IPS-18c (cell line): Measurements from ENCODE around the gene GSG1L2.
"Not testable (repeated sequence)": the region's sequence is repeated elsewhere in the genome, so short reads cannot be mapped to it uniquely, and the experiment has no call there.

ENCODE experiments used
- H3K4me3 ChIP-seq: 2 replicates; pipeline ENCODE4 v1.7.0; 2013; ENCODE audit warnings: low read depth, mild to moderate bottlenecking, low read length, moderate library complexity; ENCODE audit not compliant: insufficient read depth
- H3K9me3 ChIP-seq: one replicate; pipeline ENCODE4 v1.6.1; 2013; ENCODE audit warnings: mild to moderate bottlenecking, low read length, moderate library complexity; ENCODE audit not compliant: control insufficient read depth, insufficient read depth

Gene GSG1L2

DNA sequence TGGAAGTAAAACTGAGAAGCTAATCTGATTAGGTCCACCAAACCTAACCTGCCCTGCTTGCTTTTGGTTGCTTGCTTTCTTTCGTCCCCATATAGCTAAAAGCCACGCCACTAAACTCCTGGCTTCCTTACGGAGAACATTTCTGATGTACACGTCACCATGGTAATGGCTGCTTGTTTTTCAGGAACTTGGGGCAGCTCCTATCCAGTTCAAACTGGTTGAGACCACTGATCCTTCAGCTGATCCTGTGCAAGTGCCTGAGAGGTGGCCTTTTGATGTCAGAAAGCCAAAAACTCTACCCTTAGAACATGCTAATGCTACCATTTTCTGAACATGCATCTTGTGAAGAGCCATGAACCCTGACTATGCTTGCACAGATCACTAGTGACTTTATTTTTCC lies 16.1 kb downstream of the GSG1L2 start:
- no peaks in the 10 kb centered on the region for H3K9me3 ChIP-seq
- no peak overlapping the region for H3K4me3 ChIP-seq

DNA sequence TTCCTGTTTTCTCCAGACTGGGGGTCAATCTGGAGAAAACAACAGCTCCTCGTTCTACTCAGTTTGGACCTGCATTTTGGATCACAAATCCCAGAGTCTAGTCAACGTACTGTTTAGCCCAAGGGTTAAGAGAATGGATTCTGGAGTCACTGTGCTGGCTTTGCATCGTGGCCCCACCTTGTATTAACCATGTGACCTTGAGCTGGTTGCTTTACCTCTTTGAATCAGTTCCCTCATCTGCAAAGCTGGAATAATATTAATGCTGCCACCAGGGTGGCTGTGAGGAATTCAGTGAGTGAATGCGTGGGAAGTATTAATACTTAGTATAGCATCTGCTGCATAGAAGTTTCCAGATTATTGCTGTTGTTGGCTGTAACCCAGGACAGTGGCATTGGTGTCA lies 19.2 kb downstream of the GSG1L2 start:
- no peak overlapping the region for H3K4me3 ChIP-seq
- no peaks in the 10 kb centered on the region for H3K9me3 ChIP-seq

DNA sequence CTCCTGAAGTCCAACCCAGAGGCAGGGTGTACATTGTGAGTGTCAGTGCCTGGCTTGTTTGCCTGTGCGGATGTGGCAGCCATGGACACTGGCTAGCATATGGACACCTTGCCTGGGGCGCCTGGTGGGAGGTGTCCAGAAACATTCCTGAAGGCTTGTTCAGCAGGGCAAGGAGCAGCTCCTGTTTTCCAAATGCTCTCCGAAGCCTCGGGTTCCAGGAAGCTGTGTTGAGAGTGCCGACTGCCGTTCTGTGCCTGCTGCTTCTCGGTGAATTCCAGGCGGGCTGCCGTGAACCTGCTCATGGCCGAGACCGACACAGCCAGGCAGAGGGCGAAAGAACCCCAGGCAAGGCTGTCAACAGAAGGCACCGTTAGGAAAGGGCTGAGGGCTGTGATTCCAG lies 19.6 kb downstream of the GSG1L2 start:
- Histone ChIP-seq H3K9me3 (no peaks in the 10 kb centered on the region), H3K4me3 (no peak overlapping the region)

DNA sequence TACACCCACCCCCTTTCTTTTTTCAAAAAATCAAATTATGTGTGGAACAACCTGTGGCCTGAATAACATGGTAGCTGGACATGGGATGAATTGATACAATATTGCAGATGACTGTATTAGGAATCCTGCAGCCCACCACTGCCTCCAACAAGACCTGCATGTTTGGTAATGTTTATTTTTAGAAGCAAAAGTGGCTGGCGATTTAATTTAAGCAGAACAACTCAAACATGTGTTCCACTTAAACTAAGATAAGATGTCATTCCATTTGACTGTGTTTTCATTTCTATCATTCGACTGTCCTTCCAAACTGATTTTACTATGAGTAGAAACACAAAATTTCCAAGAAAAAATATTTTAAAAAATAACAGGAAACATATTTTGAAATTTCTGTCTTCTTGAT lies 20.4 kb downstream of the GSG1L2 start:
- Histone ChIP-seq H3K4me3 (no peak overlapping the region), H3K9me3 (no peaks in the 10 kb centered on the region)

DNA sequence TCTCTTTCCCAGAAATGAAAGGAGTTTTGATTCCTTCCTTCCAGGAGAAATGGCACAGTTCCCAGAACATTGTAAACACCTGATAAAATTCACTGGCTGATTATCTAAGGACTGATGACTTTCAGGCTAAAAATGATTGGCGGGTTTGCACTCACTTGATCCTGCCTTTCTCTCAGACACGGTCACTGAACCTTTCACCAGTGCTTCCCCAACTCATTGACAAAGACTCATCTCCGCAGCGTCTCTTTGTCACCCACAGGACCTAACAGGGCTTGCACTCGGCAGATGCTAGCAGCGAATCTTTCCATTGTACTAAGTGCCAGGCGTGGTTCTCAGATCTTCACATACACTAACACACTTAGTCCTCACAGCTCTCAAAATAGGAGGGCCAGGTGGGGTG lies 23.2 kb downstream of the GSG1L2 start:
- H3K9me3 ChIP-seq: no peaks in the 10 kb centered on the region

DNA sequence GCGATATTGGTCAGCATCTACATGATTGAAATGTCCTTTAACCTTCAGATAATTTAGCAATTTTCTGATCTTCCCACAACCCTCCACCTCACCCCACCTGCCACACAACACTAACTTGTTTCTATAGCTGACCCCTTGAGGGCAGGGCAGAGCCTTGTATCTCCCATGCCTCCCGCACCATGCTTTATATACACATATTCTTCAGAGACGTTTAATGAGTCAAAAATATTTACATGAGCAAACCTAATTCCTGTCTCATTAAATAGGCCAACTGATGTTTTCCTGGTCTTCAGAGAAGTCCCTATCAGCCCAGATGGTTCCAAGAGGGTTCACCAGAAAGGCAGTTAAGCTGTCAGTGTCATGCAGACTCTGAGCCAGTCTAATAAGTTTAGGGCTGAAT lies 23.9 kb downstream of the GSG1L2 start:
- no peak overlapping the region for H3K4me3 ChIP-seq

More for the DNA sequence above, 23.2 kb downstream of the GSG1L2 start:
- no peak overlapping the region for H3K4me3 ChIP-seq

DNA sequence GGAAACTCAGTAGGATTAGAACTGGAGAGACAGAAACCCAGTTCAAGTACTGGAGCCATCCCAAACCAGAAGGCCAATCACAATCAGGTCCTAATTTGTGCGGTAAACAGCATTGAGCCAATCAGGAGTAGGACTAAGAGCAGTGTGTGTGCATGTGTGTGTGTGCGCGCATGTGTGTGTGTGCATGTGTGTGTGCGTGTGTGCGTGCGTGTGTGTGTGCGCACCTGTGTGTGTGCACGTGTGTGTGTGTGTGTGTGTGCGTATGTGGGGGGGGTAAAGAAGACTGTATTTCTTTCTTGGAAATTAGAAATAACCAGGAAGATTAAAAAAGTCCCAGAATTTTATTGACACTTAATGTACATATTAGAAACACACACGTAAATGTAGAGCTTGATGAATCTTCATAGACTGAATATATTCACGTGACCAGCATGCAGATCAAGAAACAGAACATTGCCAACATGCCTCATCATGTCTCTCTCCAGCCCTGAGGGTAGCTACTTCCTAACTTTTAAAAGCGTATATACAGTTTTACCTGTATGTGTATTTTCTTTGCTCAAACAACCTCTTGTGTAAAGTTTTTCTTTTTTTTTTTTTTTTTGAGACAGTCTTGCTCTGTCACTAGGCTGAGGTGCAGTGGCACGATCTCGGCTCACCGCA lies 29.6 kb downstream of the GSG1L2 start:
- Histone ChIP-seq H3K4me3 (no peak overlapping the region), H3K9me3 (peaks cover 2% of the 10 kb centered on the region)

More for the DNA sequence above, 23.9 kb downstream of the GSG1L2 start:
- H3K9me3 ChIP-seq: no peaks in the 10 kb centered on the region

DNA sequence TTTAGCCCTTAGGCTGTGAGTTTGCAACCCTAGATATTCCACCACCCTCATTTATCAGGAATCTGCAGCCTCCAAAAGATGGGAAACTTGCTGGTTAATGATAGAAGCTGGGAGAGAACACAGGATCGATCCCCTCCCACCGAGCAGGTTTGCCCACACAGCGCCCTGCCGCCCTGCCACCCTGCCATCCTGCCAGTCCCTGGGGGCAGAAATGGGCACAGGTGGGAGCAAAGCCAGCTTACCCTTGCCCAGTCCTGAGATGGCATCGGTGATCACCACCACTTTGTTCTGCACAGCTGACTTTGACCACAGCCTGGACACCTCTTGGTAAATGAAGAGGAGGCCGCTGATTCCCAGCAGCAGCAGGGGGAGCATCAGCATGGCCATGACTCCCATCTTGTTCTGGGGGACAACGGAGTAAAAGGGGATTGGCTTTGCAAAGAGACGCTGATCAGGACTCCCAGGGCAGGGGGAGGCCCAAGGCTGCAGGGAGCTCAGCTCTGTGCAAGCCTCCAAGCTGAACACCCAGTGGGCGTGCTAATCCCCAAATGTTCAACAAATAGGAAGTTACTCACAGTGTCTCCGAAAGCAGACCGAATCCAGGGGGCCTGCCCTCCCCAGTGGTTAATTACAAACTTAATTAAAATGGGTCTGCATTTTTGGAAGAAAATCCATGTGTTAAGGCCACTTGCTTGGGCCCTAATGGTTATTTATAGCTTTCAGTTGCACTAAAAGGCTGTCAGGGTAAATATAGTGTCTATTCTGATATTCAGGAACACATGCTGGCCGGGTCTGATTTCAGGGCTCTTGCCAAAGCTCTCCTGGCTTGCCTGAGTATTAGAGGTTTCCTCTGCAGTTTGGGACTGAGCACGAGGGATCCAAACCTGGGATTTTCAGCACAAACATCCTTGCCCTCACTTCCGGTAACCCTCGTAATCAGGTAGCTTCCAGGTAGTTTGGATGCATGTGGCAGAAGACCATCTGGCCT lies 30.7 kb downstream of the GSG1L2 start, which contains the start of gene DHRS7C:
Gene DHRS7C (minus strand): TSS at position 704 of the 988 bp plus-strand sequence. CDS start 308 bp downstream, at position 396.
- Histone ChIP-seq H3K9me3 (peaks cover 2% of the 10 kb centered on the region), H3K4me3 (no peak within 1 kb of the TSS)

DNA sequence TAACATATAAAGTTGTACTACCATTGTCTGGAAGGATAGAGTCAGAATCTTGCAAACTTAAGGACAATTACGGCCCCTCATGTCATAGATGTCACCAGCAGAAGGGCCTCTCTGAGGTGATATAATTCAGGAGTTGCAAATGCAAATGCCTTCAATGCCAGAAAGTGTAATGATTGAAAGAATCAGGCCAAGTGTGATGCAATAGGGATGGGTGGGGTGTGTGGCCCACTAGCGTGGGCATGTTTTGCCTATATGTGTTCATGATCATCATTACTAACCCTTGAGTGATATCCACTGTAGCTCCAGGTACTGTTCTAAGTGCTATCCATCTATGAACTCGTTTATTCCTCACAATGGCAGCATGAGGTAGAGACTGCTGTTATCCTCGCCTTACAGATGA lies 31.6 kb downstream of the GSG1L2 start:
- H3K4me3 ChIP-seq: no peak overlapping the region
- H3K9me3 ChIP-seq: peaks cover 2% of the 10 kb centered on the region

DNA sequence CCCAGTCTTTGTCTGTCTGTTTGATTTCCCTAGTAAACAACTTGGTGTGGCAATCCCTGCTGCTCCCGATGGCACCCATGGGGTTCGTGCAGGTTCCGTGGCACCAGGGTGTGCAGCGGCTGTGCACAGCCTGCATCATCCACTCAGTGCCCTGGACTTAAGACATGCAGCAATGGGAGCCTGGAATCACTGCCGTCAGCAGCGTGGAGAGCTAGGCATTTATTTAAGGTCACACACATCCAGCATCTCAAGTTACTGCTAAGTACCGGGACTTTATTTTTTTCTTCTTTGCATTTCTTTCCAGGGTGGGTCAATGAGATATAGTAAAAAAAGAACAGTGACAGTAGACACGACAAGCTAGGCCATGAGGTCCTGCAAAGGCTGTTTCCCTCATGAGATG lies 33.3 kb downstream of the GSG1L2 start:
- Histone ChIP-seq H3K4me3 (no peak overlapping the region), H3K9me3 (peaks cover 2% of the 10 kb centered on the region)

DNA sequence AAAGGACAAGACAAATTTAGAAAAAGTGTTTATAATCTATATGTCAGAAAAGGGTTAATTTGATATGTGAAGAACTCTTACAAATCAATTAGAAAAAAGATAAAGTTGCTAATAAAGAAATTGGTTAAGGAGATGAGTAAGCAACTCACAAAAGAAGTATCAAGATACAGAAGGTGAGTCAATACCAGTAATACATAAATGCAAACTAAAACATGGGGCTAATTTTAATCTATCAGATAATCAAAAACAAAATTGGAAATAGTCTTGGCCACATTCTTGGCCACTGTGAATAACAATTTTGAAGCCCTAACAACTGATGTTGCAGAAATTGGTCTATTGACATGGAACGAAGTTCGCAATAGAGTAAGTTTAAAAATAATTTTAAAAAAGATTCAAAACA lies 37.3 kb downstream of the GSG1L2 start:
- H3K9me3 ChIP-seq: no peaks in the 10 kb centered on the region
- no peak overlapping the region for H3K4me3 ChIP-seq

DNA sequence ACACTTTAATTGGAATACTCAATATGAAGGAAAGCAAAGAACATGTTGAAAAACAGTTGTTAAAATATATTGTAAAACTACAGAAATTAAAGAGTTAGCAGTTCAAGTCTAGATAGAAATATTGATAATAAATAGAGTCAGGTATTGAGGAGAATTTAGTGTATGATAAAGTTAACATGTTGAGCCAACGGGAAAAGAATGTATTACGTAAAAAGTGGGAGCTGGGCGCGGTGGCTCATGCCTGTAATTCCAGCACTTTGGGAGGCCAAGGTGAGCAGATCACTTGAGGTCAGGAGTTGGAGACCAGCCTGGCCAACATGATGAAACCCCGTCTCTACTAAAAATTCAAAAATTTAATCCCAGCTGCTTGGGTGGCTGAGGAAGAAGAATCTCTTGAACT lies 38.4 kb downstream of the GSG1L2 start:
- H3K9me3 ChIP-seq, H3K4me3 ChIP-seq: not testable (repeated sequence)

DNA sequence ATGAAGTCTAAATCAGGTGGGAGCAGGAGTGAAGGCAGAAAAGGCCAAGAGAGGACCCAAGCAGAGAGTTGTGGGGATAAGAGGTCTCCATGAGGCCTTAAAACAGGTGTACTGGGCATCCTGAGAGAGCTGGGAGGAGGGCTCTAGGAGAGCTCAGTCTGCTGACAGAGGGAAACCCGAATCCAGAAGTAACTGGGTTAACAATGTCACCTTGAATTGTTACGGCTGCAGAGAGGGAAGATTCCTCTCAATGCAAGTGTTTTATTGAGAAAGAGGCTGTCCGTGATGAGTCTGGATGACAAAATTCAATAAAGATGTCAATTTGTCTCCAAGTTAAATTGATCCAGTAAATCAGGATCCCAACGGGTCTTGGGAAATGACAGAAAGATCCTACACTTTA lies 38.8 kb downstream of the GSG1L2 start:
- Histone ChIP-seq H3K4me3 (no peak overlapping the region), H3K9me3 (no peaks in the 10 kb centered on the region)

DNA sequence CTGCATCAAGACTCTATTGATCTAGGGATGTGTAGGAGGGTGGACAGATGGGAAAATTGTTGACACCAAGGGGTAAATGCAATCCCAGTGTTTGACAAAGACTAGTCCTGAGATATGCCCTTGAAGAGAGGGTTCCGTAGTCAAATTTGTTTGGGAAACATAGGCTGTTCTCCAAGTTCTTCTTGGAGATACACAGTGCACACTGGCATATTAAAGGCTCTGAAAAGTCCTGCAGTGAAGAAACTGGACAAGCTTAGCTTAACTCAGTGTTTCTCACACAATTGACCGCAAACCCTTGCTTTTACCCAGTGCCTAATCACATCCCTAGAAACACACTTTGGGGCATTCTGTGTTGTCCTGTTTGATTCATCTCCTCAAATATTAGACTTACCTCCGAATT lies 41.3 kb downstream of the GSG1L2 start:
- Histone ChIP-seq H3K9me3 (no peaks in the 10 kb centered on the region), H3K4me3 (no peak overlapping the region)

DNA sequence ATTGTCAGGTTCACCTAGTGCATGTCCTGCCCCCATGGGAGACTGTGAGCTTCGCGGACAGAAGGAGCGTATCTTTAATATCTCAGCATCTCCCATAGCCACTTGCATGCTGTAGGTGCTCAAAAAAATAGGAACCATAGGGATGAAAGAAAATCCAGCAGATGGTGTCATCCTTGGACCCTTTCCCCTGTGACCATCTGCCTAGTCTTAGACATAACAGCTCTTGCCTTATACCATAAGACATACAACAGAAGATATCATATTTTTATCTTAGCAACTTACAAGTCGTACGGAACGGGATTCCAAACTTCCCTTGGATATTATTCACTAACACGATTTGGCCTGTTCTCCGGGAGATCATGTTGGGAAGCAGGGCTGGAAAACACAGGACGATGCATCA lies 45.0 kb downstream of the GSG1L2 start:
- no peak overlapping the region for H3K4me3 ChIP-seq
- H3K9me3 ChIP-seq: no peaks in the 10 kb centered on the region

DNA sequence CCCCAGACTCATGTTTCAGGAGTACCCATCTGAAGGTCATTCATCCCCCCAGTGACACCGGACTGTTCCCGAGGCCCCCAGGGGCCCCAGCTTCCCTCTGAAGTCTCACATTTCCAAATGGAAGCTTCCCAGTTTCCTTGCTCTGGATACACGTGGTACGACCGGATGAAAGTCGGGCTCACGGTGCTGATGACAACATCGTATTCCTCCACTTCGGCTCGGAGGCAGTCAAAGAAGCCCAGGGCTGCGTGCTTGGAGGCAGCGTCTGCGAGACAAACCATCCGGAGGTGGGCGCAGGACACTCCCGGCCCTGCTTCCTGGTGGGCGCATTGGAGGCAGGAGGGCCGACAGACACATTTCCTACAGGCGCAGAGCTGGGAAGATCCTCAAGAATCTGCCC lies 49.2 kb downstream of the GSG1L2 start:
- H3K9me3 ChIP-seq: no peaks in the 10 kb centered on the region
- H3K4me3 ChIP-seq: no peak overlapping the region

DNA sequence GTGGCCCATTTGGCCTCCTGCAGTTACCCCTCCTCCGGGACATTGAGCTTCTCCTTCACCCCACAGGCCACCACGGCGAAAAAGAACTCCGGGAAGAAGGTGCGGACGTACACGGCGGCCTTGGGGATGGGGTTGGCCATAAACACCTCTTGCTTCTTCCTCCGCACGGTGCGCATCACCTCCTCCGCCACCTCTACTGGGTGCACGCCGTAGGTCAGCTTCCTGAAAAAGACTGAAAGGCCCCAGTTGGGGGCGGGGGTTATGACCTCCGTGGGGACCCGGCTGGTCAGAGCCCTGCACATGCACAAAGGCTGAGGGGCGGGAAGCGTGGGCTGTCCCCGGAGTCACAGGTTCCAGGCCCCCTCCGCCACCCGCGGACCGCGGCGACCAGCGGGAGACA lies 50.4 kb downstream of the GSG1L2 start:
- H3K4me3 ChIP-seq: no peak overlapping the region
- H3K9me3 ChIP-seq: no peaks in the 10 kb centered on the region

DNA sequence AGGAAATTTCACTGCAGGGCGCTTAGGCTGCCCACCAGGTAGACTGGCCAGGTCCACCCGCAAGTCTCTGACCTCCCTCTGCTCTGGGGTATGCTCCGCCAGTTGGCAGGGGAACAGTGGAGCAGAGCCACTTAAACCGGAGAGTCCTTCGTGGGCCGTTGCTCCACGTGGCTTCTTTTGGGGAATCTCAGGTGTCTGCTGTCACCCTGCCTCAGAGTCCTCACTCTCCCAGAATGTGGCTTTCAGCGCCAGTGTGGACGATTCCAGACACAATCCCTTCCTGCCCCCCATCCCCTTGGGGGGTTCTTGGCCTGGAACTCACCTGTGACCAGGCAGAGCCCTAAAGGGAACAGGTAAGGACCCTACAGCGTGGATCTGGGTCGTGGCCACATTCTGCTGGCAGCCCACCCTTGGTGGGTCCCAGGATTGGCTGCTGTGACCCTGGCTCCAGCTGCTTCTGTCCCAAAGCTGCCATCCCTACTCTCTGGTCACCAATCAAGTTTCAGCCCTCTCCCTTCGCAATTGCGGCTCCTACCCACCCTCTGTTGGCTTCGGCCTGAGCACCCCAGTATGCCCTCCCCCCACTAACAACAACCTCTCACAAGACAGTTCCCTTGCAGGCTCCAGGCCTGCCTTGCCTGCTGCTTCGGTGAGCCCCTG lies 52.7 kb downstream of the GSG1L2 start:
- Histone ChIP-seq H3K4me3 (no peak overlapping the region), H3K9me3 (no peaks in the 10 kb centered on the region)
